ENCODE measurements around the gene KIF11. TPM values are rescaled to one million over a fixed set of nuclear protein-coding genes. Genes with fewer than 3 reads are reported as not detected.
A peak's percentile ranks its signal among the peaks of the same experiment; 100 is the strongest.

Gene KIF11
- total and polyA plus RNA-seq, 9 of the 15 experiments (the other 6 are each of a cell fraction or from before 2014, with no cell fraction given) = 11.3 to 54.4 (median 29.2) TPM

DNA sequence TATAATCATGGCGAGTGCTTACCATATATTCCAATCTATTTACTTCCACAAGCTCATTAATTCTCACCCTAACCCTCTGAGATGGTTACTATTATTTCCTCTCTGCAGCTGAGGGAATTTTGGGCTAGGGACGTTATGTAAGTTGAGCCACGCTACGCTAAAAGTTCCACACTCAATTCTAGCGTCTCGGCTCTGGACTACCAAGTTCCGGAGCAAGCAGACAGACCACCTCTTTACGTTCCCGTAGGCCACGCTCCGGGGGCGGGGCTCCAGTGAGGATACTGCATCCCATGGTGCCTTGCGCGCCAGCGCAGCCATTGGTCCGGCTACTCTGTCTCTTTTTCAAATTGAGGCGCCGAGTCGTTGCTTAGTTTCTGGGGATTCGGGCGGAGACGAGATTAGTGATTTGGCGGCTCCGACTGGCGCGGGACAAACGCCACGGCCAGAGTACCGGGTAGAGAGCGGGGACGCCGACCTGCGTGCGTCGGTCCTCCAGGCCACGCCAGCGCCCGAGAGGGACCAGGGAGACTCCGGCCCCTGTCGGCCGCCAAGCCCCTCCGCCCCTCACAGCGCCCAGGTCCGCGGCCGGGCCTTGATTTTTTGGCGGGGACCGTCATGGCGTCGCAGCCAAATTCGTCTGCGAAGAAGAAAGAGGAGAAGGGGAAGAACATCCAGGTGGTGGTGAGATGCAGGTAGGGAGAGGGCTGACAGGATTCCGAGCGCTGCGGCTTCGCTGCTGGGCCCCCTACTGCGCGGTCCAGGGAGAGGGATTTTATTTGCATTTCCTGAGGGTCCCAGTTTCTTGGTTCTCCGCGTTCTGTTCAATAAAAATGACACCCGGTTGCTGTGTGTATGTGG lies at the start of gene KIF11 (continued):
- TF ChIP-seq CC2D1A (IDR thresholded peaks at IDR 0.05) = no peak
- TF ChIP-seq RFX1 (IDR thresholded peaks at IDR 0.05) = peak; percentile 42; the same call in 1 of the 2 replicates
- TF ChIP-seq SMAD4 (CRISPR knock-in tag; conservative IDR thresholded peaks at IDR 0.05) = peak; percentile 35; the same call in 1 of the 2 replicates
- no peak for TF ChIP-seq ZNF324 (CRISPR knock-in tag; IDR thresholded peaks at IDR 0.05)
- no peak for TF ChIP-seq ELF4 (CRISPR knock-in tag; IDR thresholded peaks at IDR 0.05)
- no peak for TF ChIP-seq TCF7L2 (IDR thresholded peaks at IDR 0.05; ENCODE audit: low read depth, low read length)
- TF ChIP-seq, protein P1, sequence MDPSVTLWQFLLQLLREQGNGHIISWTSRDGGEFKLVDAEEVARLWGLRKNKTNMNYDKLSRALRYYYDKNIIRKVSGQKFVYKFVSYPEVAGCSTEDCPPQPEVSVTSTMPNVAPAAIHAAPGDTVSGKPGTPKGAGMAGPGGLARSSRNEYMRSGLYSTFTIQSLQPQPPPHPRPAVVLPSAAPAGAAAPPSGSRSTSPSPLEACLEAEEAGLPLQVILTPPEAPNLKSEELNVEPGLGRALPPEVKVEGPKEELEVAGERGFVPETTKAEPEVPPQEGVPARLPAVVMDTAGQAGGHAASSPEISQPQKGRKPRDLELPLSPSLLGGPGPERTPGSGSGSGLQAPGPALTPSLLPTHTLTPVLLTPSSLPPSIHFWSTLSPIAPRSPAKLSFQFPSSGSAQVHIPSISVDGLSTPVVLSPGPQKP (CRISPR knock-in tag; IDR thresholded peaks at IDR 0.05) = no peak
- no peak for TF ChIP-seq NR2C1 (IDR thresholded peaks at IDR 0.05)
- TF ChIP-seq NR2C1 (tag; IDR thresholded peaks at IDR 0.05) = no peak
- TF ChIP-seq, protein P2, sequence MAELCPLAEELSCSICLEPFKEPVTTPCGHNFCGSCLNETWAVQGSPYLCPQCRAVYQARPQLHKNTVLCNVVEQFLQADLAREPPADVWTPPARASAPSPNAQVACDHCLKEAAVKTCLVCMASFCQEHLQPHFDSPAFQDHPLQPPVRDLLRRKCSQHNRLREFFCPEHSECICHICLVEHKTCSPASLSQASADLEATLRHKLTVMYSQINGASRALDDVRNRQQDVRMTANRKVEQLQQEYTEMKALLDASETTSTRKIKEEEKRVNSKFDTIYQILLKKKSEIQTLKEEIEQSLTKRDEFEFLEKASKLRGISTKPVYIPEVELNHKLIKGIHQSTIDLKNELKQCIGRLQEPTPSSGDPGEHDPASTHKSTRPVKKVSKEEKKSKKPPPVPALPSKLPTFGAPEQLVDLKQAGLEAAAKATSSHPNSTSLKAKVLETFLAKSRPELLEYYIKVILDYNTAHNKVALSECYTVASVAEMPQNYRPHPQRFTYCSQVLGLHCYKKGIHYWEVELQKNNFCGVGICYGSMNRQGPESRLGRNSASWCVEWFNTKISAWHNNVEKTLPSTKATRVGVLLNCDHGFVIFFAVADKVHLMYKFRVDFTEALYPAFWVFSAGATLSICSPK (IDR thresholded peaks at IDR 0.05; ENCODE audit: borderline replicate concordance) = no peak
- TF ChIP-seq, protein P3, sequence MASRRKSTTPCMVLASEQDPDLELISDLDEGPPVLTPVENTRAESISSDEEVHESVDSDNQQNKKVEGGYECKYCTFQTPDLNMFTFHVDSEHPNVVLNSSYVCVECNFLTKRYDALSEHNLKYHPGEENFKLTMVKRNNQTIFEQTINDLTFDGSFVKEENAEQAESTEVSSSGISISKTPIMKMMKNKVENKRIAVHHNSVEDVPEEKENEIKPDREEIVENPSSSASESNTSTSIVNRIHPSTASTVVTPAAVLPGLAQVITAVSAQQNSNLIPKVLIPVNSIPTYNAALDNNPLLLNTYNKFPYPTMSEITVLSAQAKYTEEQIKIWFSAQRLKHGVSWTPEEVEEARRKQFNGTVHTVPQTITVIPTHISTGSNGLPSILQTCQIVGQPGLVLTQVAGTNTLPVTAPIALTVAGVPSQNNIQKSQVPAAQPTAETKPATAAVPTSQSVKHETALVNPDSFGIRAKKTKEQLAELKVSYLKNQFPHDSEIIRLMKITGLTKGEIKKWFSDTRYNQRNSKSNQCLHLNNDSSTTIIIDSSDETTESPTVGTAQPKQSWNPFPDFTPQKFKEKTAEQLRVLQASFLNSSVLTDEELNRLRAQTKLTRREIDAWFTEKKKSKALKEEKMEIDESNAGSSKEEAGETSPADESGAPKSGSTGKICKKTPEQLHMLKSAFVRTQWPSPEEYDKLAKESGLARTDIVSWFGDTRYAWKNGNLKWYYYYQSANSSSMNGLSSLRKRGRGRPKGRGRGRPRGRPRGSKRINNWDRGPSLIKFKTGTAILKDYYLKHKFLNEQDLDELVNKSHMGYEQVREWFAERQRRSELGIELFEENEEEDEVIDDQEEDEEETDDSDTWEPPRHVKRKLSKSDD (conservative IDR thresholded peaks at IDR 0.05; ENCODE audit: low read length) = no peak
- TF ChIP-seq, protein P4, sequence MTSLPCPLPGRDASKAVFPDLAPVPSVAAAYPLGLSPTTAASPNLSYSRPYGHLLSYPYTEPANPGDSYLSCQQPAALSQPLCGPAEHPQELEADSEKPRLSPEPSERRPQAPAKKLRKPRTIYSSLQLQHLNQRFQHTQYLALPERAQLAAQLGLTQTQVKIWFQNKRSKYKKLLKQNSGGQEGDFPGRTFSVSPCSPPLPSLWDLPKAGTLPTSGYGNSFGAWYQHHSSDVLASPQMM (CRISPR knock-in tag; IDR thresholded peaks at IDR 0.05) = no peak
- TF ChIP-seq, protein P5, sequence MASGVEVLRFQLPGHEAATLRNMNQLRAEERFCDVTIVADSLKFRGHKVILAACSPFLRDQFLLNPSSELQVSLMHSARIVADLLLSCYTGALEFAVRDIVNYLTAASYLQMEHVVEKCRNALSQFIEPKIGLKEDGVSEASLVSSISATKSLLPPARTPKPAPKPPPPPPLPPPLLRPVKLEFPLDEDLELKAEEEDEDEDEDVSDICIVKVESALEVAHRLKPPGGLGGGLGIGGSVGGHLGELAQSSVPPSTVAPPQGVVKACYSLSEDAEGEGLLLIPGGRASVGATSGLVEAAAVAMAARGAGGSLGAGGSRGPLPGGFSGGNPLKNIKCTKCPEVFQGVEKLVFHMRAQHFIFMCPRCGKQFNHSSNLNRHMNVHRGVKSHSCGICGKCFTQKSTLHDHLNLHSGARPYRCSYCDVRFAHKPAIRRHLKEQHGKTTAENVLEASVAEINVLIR (CRISPR knock-in tag; IDR thresholded peaks at IDR 0.05) = no peak
- TF ChIP-seq THAP7 (CRISPR knock-in tag; IDR thresholded peaks at IDR 0.05) = no peak
- no peak for TF ChIP-seq STAT5B (CRISPR knock-in tag; IDR thresholded peaks at IDR 0.05)
- no peak for TF ChIP-seq KDM1A (IDR thresholded peaks at IDR 0.05)
- no peak for TF ChIP-seq RFX7 (CRISPR knock-in tag; IDR thresholded peaks at IDR 0.05)
- TF ChIP-seq SRF (CRISPR knock-in tag; IDR thresholded peaks at IDR 0.05) = no peak
- peak in 1 of 2 experiments; percentile 35; a peak in 1 of 4 replicates for TF ChIP-seq NONO (IDR thresholded peaks at IDR 0.05; ENCODE audit: low read depth in 2 of 2, low read length in 1 of 2)
- TF ChIP-seq ZNF347 (CRISPR knock-in tag; IDR thresholded peaks at IDR 0.05; ENCODE audit: low read depth) = no peak
- peak; percentile 26; the same call in 1 of the 2 replicates for TF ChIP-seq MBD2 (IDR thresholded peaks at IDR 0.05; ENCODE audit: borderline replicate concordance, low read depth)

All from K562 (cell line).